Measurements from ENCODE around the gene TTC17.

The TTC17 gene

DNA sequence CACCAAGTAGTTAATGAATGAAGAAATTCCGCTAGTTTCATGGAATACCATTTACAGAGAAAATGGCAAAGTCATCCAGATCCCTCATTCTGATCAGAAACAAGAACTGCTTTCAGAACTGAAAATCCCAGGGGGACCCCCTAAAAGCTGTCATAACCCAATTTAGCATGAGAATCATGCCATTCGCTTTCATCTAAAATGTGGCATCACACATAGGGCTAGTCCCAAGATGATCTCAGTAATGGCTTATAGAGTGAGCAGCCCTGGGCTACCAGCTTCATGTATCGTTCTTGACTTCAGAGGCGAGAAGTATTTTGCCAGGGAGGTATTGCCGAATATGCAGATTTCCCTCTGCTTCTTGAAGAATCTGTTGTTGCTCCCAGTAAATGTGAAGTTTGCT lies 134.0 kb downstream of the TTC17 start:
- Histone ChIP-seq H3K4me1 (ENCODE audit: control insufficient read depth, insufficient read depth, low read length) (peaks cover 7% of the 10 kb centered on the region), H3K9me3 (ENCODE audit: control insufficient read depth, low read length) (no peaks in the 10 kb centered on the region), H3K9ac (ENCODE audit: low read length) (no peak overlapping the region), H3K36me3 (ENCODE audit: control insufficient read depth, insufficient read depth, low read length) (peaks cover 5% of the 10 kb centered on the region), H3K4me3 (ENCODE audit: low read length) (no peak overlapping the region), H3K27me3 (ENCODE audit: control insufficient read depth, insufficient read depth, low read length) (no peaks in the 10 kb centered on the region)

DNA sequence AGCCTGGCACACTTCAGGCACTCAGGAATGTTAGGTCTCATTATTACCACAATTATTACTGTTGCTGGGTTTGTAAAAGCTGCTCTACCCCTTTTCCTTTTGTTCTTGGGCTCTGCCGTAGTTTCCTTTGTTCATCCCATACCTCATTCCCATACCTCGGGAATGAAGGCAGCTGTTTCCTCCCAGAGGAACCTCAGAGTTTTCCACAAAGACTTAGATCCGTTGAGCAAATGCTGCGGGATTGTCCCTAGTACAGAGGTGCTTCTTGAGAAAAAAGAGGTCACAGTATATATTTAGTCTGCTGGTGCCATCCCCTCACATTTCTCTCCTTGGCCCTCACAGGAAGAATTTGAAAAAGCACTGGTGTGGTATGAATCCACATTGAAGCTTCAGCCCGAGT lies 134.7 kb downstream of the TTC17 start:
- Histone ChIP-seq H3K36me3 (ENCODE audit: control insufficient read depth, insufficient read depth, low read length) (peaks cover 5% of the 10 kb centered on the region), H3K9ac (ENCODE audit: low read length) (no peak overlapping the region), H3K4me1 (ENCODE audit: control insufficient read depth, insufficient read depth, low read length) (peaks cover 7% of the 10 kb centered on the region), H3K27me3 (ENCODE audit: control insufficient read depth, insufficient read depth, low read length) (no peaks in the 10 kb centered on the region), H3K4me3 (ENCODE audit: low read length) (no peak overlapping the region), H3K9me3 (ENCODE audit: control insufficient read depth, low read length) (no peaks in the 10 kb centered on the region)

DNA sequence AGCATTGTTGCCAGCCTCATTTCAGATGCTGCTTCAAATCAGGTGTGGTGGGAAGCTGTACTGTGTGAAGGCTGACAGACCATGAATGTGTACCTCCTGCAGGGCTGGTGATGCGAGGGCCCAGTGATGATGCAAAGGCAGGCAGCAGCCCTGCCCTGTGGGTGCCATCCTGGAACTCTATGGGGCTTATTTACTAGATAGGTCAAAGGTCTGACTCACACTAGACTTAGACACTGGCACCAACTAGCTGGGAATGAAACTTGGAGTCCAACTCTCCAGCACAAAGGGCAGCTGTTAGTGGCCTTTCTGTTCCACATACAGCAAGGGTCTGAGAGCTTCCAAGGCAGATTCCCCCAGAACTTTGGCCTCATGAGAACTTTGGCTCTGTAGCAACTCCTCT lies 138.4 kb downstream of the TTC17 start:
- peaks cover under 1% of the 10 kb centered on the region for H3K36me3 ChIP-seq (ENCODE audit: control insufficient read depth, insufficient read depth, low read length)
- H3K4me3 ChIP-seq (ENCODE audit: low read length): no peak overlapping the region
- H3K9ac ChIP-seq (ENCODE audit: low read length): no peak overlapping the region
- H3K27me3 ChIP-seq (ENCODE audit: control insufficient read depth, insufficient read depth, low read length): no peaks in the 10 kb centered on the region
- no peaks in the 10 kb centered on the region for H3K4me1 ChIP-seq (ENCODE audit: control insufficient read depth, insufficient read depth, low read length)
- H3K9me3 ChIP-seq (ENCODE audit: control insufficient read depth, low read length): no peaks in the 10 kb centered on the region

DNA sequence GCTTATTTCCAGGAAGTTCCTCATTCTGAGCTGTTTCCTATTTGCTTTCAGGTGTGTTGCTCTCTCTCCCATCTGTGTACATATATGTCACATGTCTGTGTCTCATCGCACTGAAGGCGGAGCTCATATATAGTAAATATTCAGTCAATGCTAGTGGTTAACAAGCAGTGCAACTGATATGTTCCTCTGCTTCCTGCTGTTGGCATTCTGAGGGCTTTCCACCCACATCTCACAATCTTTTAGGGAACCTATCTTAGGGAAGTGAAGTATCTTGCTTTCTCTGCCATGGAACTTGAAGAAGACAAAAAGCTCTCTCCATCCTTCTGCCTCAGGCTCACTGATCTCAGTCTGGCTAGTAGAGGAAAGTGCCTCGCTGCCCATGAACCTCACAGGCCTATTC lies 139.8 kb downstream of the TTC17 start:
- H3K27me3 ChIP-seq (ENCODE audit: control insufficient read depth, insufficient read depth, low read length): no peaks in the 10 kb centered on the region
- no peak overlapping the region for H3K9ac ChIP-seq (ENCODE audit: low read length)
- H3K36me3 ChIP-seq (ENCODE audit: control insufficient read depth, insufficient read depth, low read length): no peaks in the 10 kb centered on the region
- no peak overlapping the region for H3K4me3 ChIP-seq (ENCODE audit: low read length)
- no peaks in the 10 kb centered on the region for H3K9me3 ChIP-seq (ENCODE audit: control insufficient read depth, low read length)
- no peaks in the 10 kb centered on the region for H3K4me1 ChIP-seq (ENCODE audit: control insufficient read depth, insufficient read depth, low read length)

DNA sequence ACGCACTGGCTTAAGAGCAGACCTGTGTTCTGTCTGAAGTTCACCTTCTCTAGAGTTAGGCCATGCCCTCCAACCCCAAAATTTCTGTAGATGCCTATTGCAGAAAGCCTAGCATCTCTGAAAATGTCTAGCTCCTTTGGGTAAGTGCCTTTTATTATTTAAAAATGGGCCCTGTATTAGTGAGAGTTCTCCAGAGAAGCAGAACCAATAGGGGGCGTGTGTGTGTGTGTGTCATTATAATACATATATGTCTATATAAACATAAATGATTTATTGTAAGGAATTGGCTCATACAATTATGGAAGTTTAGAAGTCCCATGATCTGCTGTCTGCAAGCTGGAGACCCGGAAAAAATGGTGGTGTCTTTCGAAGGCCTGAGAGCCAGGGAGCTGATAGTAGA lies 144.7 kb downstream of the TTC17 start:
- H3K9ac ChIP-seq (ENCODE audit: low read length): no peak overlapping the region
- H3K36me3 ChIP-seq (ENCODE audit: control insufficient read depth, insufficient read depth, low read length): no peaks in the 10 kb centered on the region
- no peaks in the 10 kb centered on the region for H3K27me3 ChIP-seq (ENCODE audit: control insufficient read depth, insufficient read depth, low read length)
- H3K9me3 ChIP-seq (ENCODE audit: control insufficient read depth, low read length): no peaks in the 10 kb centered on the region
- H3K4me1 ChIP-seq (ENCODE audit: control insufficient read depth, insufficient read depth, low read length): no peaks in the 10 kb centered on the region
- no peak overlapping the region for H3K4me3 ChIP-seq (ENCODE audit: low read length)

DNA sequence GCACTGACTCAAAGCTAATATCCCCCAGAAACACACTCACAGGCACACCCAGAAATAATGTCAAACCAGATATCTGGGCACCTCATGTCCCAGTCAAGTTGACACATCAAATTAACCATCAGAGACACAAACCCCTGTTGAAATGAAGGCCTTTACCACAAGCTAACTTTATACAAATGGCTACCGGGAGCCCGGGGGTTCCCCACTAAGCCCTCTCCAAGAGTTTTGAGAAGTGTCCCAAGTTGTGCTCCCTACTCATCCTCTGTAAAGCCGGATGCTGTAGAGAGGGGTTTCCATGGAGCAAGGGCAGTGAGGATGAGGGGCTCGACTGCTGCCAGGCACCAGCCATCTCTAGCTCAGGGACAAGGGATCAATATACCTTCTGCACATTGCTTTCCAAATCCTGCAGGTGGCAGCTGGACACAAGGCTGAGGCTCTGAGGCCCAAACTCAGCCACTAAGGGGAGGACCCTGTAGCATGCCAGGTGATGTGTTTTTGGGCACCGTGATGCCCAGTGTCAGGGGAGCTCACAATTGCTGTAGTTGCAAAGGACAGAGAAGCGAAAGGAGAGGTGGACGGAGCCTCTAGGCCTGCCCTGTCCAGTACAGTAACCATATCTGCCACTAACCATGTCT lies 145.7 kb downstream of the TTC17 start:
- H3K9me3 ChIP-seq (ENCODE audit: control insufficient read depth, low read length): no peaks in the 10 kb centered on the region
- no peak overlapping the region for H3K9ac ChIP-seq (ENCODE audit: low read length)
- no peaks in the 10 kb centered on the region for H3K27me3 ChIP-seq (ENCODE audit: control insufficient read depth, insufficient read depth, low read length)

DNA sequence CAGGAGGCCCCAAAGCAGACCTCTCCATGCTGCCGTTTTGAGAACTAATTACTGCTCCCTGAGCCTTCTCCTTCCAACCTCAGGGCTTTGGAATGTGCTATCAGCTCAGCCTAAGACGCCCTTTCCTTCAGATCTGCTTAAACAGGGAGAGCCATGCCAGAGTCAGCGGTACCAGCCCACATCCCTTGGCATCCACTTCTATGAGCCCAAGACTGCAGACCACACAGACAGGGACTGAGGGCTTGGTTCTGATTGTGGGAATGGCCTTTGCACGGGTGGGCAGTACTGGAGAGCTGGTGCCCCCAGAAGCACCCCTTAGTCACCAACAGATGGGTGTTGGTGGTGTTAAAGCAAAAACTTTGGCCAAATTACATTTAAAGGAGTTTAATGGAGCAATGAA lies 146.5 kb downstream of the TTC17 start:
- H3K4me1 ChIP-seq (ENCODE audit: control insufficient read depth, insufficient read depth, low read length): no peaks in the 10 kb centered on the region
- H3K27me3 ChIP-seq (ENCODE audit: control insufficient read depth, insufficient read depth, low read length): no peaks in the 10 kb centered on the region
- no peak overlapping the region for H3K4me3 ChIP-seq (ENCODE audit: low read length)
- H3K9ac ChIP-seq (ENCODE audit: low read length): no peak overlapping the region
- H3K36me3 ChIP-seq (ENCODE audit: control insufficient read depth, insufficient read depth, low read length): no peaks in the 10 kb centered on the region
- H3K9me3 ChIP-seq (ENCODE audit: control insufficient read depth, low read length): no peaks in the 10 kb centered on the region

More for the DNA sequence above, 145.7 kb downstream of the TTC17 start:
- Histone ChIP-seq H3K4me1 (ENCODE audit: control insufficient read depth, insufficient read depth, low read length) (no peaks in the 10 kb centered on the region), H3K4me3 (ENCODE audit: low read length) (no peak overlapping the region), H3K36me3 (ENCODE audit: control insufficient read depth, insufficient read depth, low read length) (no peaks in the 10 kb centered on the region)

DNA sequence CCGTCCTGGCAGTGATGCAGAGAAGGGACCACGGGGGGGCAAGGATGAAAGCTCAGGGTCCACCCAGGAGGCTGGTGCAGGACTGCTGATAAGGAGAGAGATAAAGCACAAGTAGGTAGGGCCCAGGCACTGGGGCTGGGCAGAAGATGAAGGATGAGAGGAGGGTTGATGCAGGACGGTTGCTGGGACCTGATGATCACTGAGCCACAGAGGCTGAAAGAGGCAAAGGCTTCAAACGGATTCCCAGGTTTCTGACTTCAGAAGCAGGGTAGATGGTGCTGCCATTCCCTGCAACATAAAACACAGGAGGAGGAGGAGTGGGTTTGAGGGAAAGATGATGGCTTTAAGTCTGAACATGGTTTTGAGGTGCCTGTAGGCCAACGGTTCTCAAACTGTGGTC lies 148.5 kb downstream of the TTC17 start:
- H3K9me3 ChIP-seq (ENCODE audit: control insufficient read depth, low read length): no peaks in the 10 kb centered on the region
- no peaks in the 10 kb centered on the region for H3K27me3 ChIP-seq (ENCODE audit: control insufficient read depth, insufficient read depth, low read length)
- H3K36me3 ChIP-seq (ENCODE audit: control insufficient read depth, insufficient read depth, low read length): no peaks in the 10 kb centered on the region
- H3K4me3 ChIP-seq (ENCODE audit: low read length): no peak overlapping the region
- H3K9ac ChIP-seq (ENCODE audit: low read length): no peak overlapping the region
- H3K4me1 ChIP-seq (ENCODE audit: control insufficient read depth, insufficient read depth, low read length): no peaks in the 10 kb centered on the region

DNA sequence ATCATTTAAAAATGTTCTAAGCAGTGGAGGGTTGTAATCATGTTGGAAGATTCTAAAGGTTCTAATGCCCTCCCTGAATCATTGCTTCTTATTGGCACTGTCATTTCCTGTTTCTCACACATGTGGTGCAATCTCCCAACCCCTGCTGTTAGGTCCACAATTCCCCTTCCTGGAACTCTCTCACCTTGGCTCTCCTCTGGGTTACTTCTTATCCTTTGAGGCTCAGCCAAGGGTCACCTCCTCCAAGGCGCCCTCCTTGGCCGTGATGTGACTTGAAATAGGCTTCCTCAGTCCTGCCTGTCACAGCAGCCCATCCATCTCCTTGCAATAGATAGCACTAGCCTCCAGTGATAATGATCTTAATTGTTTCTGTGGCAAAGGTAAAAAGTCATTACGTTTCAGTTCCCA lies 149.8 kb downstream of the TTC17 start:
- Histone ChIP-seq H3K36me3 (ENCODE audit: control insufficient read depth, insufficient read depth, low read length) (no peaks in the 10 kb centered on the region), H3K4me1 (ENCODE audit: control insufficient read depth, insufficient read depth, low read length) (no peaks in the 10 kb centered on the region), H3K4me3 (ENCODE audit: low read length) (no peak overlapping the region), H3K9ac (ENCODE audit: low read length) (no peak overlapping the region), H3K9me3 (ENCODE audit: control insufficient read depth, low read length) (no peaks in the 10 kb centered on the region), H3K27me3 (ENCODE audit: control insufficient read depth, insufficient read depth, low read length) (no peaks in the 10 kb centered on the region)

DNA sequence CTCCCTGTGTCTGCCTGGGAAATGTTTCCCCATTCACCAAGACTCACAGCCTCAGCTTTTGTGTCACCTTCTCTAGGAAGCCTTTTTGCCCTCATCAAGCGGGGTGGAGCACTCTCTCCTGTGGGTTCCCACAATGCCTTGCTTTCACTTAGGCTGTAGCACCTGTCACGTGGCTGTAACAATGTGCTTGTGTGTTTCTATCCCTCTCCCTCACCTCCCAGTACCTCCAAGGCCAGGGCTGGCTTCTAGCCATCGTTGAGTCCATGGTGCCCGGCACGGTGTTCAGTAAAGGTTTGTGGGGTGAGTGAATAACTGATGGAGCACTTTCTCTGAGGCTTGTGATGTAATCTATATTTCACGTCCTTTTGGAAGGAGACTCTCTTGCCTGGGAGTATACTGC lies 153.2 kb downstream of the TTC17 start:
- H3K36me3 ChIP-seq (ENCODE audit: control insufficient read depth, insufficient read depth, low read length): no peaks in the 10 kb centered on the region
- no peak overlapping the region for H3K9ac ChIP-seq (ENCODE audit: low read length)
- H3K4me3 ChIP-seq (ENCODE audit: low read length): no peak overlapping the region
- H3K9me3 ChIP-seq (ENCODE audit: control insufficient read depth, low read length): no peaks in the 10 kb centered on the region
- H3K27me3 ChIP-seq (ENCODE audit: control insufficient read depth, insufficient read depth, low read length): no peaks in the 10 kb centered on the region
- H3K4me1 ChIP-seq (ENCODE audit: control insufficient read depth, insufficient read depth, low read length): no peaks in the 10 kb centered on the region

DNA sequence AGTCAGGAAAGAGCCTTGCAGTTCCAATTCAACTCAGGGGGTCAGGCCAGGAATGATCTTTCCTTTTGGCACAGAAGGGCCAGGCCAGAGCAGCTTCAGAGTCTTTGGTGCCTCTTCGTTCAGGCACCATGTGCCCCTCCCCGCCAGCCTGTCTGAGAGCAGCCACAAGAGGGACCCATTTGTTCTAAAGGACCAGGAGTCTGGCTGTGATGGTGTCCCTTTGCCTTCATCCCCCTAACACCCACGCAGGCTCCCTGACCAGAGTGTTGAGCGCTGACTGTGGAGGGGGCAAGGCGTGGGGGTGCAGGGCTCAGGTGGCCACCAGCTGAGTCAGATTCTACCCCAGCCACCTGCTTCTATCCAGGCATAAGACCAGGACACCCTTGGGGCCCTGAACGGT lies 156.4 kb downstream of the TTC17 start:
- Histone ChIP-seq H3K4me1 (ENCODE audit: control insufficient read depth, insufficient read depth, low read length) (no peaks in the 10 kb centered on the region), H3K27me3 (ENCODE audit: control insufficient read depth, insufficient read depth, low read length) (no peaks in the 10 kb centered on the region), H3K9me3 (ENCODE audit: control insufficient read depth, low read length) (no peaks in the 10 kb centered on the region), H3K4me3 (ENCODE audit: low read length) (no peak overlapping the region), H3K9ac (ENCODE audit: low read length) (no peak overlapping the region), H3K36me3 (ENCODE audit: control insufficient read depth, insufficient read depth, low read length) (no peaks in the 10 kb centered on the region)

DNA sequence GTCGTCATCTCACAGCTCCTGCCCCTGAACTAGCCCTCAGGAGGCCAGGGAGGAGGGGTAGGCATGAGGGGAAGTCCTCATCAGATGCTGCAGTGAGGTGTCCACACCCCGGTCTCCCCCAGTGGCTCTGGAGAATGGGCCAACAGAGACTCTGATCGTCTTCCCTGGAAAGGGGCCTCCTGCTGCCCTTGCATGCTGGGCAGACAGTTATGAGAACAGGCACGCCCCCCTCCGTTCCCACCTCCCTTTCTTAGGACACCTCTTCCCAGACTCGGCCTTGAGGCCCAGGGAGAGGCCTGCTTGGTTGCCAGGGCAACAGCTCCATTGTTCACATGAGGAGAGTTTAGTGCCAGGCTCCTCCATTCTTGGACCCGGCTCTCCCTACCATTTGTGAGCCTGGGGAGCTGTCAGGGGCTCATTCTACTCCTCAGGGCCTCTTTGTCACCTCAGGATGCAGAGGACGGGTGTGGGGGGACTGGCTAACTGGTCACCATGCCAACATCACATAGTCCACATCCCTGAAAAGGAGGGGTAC lies 157.7 kb downstream of the TTC17 start:
- H3K36me3 ChIP-seq (ENCODE audit: control insufficient read depth, insufficient read depth, low read length): no peaks in the 10 kb centered on the region
- H3K27me3 ChIP-seq (ENCODE audit: control insufficient read depth, insufficient read depth, low read length): no peaks in the 10 kb centered on the region
- H3K4me3 ChIP-seq (ENCODE audit: low read length): no peak overlapping the region
- no peak overlapping the region for H3K9ac ChIP-seq (ENCODE audit: low read length)
- no peaks in the 10 kb centered on the region for H3K4me1 ChIP-seq (ENCODE audit: control insufficient read depth, insufficient read depth, low read length)
- no peaks in the 10 kb centered on the region for H3K9me3 ChIP-seq (ENCODE audit: control insufficient read depth, low read length)

DNA sequence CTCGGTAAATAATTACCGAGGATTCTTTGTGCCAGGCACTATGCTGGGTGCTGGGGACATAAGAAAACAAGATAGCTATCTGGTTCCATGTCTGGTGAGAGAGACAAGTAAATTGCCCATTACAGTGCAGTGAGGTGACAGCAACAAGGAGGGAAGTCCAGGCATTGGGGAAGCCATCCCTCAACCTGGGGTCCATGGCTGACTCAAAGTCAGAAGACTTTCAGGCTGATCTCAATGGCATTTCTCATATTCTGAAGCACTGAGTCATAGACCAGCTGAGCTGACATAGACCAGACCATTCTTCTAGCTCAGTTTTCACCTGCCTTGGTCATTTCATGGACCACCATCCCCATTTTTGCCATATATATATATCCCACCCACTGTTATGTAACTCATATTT lies 158.8 kb downstream of the TTC17 start:
- H3K9ac ChIP-seq (ENCODE audit: low read length): no peak overlapping the region
- no peaks in the 10 kb centered on the region for H3K9me3 ChIP-seq (ENCODE audit: control insufficient read depth, low read length)
- H3K36me3 ChIP-seq (ENCODE audit: control insufficient read depth, insufficient read depth, low read length): no peaks in the 10 kb centered on the region
- no peaks in the 10 kb centered on the region for H3K4me1 ChIP-seq (ENCODE audit: control insufficient read depth, insufficient read depth, low read length)
- H3K27me3 ChIP-seq (ENCODE audit: control insufficient read depth, insufficient read depth, low read length): no peaks in the 10 kb centered on the region
- H3K4me3 ChIP-seq (ENCODE audit: low read length): no peak overlapping the region

All from mucosa of stomach (tissue), 1 donor.